Islet of Langerhans (tissue), 1 donor: ENCODE measurements around the gene NLGN1.
"Not testable (repeated sequence)": the region's sequence is repeated elsewhere in the genome, so short reads cannot be mapped to it uniquely, and the experiment has no call there.

Experiments used
- FAIRE-seq: peaks from one replicate; lab custom pipeline; 2011; peaks lifted over from hg19 to GRCh38; lab: Jason Lieb, UNC

NLGN1 gene

GRCh38 chr3:174186377-174186989 is 788.9 kb downstream of the NLGN1 start:
- no peak for FAIRE-seq

- no peak for FAIRE-seq
Observed at GRCh38 chr3:174191380-174191779, 793.8 kb downstream of the NLGN1 start.

DNA sequence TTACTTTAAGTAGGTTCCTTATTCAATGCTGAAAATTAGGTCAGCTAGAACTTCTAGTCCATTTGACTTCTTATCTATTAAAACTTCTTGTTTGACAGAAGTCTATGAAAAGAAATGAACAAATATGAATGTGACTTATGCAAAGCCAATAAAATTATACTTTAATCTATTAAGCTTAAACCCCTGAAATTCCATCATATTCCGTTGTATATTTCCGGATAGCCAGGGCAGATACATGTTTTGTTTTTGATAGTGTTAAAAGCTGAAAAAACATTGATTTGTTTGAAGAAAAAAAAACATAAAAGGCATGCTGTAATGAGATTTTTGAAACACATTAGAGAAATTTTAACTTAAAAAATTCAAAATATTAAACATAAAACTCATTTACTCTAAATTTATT is 794.4 kb downstream of the NLGN1 start:
- no peak for FAIRE-seq

DNA sequence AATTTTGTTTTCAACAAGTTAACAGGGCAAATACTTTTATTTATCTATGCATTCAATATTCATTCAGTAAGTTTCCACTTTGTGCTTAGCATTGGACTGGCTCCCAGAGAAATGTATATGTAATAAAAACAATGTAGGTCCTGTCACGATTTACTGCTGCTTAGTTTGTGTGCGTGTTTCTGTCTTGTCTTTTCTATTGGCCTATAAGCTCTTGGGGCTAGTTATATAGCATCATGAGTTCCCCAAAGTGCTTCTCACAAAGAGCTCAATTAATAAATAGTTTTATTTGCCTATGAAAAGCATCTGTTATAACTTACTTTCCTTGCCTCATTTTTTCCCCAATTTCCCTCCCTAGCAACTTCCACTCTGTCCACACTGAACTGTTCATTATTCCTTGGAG is 794.9 kb downstream of the NLGN1 start:
- no peak for FAIRE-seq

GRCh38 chr3:174193604-174194003 is 796.1 kb downstream of the NLGN1 start:
- no peak for FAIRE-seq

GRCh38 chr3:174197416-174197815 is 799.9 kb downstream of the NLGN1 start:
- no peak for FAIRE-seq

DNA sequence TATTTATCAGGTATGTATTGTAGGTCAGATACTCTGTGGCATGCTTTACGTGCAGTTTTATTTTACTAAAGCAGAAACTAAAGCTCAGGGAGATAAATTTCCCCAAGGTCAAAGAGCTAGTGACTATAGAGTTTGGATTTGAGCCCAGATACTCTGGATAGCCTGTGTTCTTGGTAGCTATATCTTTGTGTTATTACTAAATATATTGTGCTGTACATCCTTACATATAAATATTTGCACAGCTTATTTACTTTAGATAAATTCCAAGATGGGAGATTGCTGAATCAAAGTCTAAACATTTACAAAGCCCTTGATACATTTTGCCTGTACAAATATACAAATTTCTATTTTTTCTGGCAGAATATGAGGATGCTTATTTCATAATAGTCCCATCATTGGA is 800.7 kb downstream of the NLGN1 start:
- no peak for FAIRE-seq

DNA sequence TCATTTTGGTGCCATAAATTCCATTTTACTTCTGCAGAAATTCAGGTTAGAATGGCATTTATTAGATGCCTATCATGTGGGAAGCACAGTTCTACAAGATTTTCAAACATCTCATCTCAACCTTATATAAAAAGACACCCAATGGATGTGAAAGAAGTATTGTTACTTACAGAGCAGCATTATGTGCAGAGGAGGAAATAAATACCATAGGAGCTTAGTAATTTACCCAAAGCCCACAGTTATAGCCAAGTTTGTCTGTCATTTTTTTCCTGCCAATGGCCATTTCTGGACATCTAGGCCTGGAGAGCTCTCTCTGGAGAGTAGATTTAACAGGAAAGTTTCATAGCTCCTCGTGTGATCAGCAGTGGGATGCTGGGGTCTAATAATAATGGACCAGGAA is 802.2 kb downstream of the NLGN1 start:
- FAIRE-seq: no peak

DNA sequence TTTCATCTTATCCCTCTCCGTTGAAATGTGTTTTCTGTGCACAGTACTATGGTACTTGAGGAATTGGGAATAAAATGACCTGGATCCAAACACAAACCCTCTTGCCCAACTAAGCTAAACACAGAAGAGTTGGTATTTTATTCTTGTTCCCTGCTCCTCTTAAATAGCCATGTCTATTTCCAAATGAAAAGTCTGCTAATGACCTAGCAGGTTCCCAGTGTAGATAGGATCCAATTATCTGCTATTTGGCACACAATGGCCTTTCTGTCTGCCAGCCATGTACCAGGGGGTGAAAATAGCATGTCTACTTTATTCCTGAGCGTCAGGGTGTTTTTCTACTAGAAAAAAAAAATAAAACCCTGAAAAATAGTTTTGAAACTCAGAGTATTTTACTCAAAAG is 804.6 kb downstream of the NLGN1 start:
- no peak for FAIRE-seq

- no peak for FAIRE-seq
Observed at GRCh38 chr3:174202561-174202960, 805.0 kb downstream of the NLGN1 start.

- no peak for FAIRE-seq
Observed at GRCh38 chr3:174204765-174205164, 807.2 kb downstream of the NLGN1 start.

DNA sequence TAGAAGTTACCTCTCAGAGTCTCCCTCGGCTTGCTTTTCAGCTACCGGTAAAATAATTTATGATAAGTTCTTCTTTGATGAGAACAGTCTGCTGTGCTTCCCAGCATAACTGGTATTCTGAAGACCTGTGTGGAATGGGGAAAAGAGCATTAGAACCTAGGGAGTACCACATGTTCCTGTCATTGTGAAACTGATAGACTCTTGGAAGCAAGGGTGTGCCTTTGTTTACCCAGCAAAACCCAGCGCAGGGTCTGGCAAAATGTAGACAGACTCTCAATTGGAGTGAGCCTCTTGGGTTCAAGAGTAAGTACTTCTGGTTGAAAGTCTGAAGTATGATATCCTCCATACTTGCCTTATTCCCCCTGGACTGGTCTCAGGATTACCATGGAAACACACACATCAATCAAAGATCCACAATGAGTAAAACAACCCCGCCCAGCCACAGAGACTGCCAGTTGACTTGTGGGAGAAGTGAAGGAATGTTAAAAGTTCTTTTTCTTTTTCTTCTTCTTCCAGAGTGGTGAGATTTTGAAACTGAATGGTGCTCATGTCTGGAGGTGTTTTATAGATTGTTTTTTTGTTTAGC is 809.2 kb downstream of the NLGN1 start:
- FAIRE-seq: no peak

DNA sequence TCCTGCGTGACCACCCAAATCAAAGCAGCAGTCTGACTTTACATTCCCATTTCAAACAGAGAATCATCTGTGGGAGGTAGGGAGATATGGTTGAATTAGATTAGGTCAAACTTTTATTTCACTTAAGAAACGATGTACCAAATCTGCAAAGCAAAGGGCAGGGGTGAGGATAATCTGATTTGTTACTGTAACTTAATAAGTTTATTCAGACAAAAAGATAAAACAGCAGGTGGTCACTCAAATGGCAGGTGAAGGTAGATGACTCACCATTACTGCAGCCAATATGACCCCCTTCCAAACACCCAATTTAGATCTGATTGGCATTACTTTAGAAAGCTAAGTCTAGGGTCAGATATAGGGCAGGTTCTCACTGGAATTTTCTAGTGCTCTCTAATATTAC is 810.6 kb downstream of the NLGN1 start:
- FAIRE-seq: no peak

- FAIRE-seq: not testable (repeated sequence)
Observed at GRCh38 chr3:174211896-174212295, 814.4 kb downstream of the NLGN1 start.

DNA sequence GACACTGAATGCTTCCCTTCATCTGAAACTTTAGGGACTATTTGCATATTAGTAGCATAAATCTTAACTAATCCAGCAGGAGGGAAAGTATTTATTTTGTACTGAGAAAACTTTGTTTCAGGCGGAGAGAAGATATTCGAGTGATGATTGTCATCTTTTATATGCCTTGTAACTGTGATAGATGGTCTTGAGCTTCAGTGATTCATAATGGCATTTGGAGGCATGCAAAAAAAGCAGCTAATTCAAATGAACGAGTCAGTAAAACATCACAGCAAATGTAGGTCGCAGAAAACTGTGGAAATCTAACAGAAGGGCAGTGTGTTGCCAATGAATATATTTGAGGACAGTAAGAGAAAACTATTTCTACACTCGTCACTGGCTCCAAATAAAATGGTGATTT is 817.9 kb downstream of the NLGN1 start:
- FAIRE-seq: no peak

- no peak for FAIRE-seq
Observed at GRCh38 chr3:174216019-174216418, 818.5 kb downstream of the NLGN1 start.

DNA sequence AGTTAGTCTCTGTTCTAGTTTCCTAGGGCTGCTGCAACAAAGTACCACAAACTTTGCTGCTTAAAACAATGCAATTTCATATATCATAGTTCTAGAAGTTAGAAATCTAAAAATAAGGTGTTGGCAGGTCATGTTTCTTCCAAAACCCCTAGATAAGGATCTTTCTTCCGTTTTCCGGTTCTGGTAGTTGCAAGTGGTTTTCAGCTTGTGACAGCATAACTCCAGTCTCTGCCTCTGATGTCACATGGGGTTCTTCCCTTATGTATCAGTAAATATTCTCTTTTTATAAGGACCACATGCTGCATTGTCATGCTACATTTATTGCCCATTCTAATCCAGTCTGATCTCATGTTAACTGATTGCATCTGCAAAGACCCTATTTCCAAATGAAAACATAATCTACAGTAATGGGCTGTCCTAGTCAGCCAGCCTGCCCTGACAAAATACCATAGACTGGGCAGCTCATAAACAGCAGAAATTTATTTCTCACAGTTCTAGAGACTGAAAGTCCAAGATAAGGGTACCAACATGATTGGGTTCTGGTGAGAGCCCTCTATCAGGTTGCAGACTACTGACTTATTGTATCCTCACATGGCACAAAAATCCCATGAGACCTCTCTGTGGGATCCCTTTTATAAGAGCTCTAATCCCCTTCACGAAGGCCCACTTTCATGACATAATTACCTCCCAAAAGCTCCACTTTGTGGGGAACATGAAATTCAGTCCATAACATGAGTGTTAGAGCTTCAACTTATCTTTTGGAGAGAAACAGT is 819.6 kb downstream of the NLGN1 start:
- no peak for FAIRE-seq

- no peak for FAIRE-seq
Observed at GRCh38 chr3:174218016-174218415, 820.5 kb downstream of the NLGN1 start.

DNA sequence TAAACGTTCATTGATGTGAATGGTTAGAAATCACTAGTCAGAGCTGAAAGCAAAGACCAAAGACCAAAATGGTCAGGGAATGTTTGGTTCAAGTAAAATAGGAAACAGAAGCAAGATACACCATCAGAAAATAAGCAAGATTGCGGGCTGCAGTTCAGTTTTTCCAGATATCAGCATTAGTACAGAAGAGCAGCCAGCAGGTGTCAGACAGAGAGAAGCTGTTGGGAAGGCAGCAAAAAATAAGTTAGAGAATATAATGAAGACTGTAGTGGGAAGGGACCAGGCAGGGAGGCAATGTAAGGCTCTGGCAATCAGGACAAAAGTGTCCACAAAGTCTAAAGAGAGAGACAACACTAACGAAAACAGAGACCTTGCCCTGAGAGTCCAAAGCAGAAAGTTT is 822.2 kb downstream of the NLGN1 start:
- FAIRE-seq: no peak

GRCh38 chr3:174220775-174221554 is 823.4 kb downstream of the NLGN1 start:
- no peak for FAIRE-seq

DNA sequence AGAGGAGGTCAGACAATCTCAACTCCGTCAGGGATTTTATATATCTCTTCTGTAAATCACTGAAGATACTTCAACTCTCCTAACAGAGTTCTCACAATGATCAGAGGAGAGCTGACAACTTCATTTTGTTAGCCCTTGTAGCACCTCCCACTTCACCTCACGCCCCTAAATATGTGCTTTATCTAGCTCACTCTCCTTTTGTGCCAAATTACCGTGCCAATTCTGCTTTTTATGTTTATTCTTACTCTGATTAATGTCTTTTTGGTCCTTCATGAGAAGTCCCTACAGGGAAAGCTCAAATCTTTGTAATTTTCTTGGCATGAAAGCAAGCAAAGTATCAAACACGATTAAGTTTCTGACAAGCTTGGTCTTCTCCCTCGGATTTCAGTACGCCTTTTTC is 825.5 kb downstream of the NLGN1 start:
- no peak for FAIRE-seq

- FAIRE-seq: no peak
Observed at GRCh38 chr3:174223626-174224025, 826.1 kb downstream of the NLGN1 start.

DNA sequence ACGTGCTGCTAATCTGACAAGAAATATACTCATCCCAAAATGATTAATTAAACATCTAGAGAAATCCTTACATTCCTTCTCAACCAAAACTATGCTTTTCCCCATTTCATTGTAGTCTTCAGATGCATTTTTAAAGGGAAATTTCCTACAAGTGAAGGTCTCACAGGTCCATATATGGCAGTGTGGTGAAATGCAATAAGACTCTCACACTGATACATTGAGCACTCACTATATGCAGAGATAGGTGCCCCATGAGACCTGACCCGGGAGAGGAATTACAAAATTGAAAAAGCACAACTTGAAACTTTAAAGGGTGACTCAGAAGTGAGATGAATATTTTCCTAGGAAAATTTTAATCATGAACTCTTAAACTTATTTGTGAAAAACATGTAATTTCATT is 832.4 kb downstream of the NLGN1 start:
- no peak for FAIRE-seq
